Esophagus muscularis mucosa (tissue), 4 donors: ENCODE data around the gene PRDM16.

ENCODE experiments used
- EP300 ChIP-seq: sonication (generic); formaldehyde crosslinking; IDR thresholded peaks from one replicate; pipeline ENCODE4 v1.6.1; 2017; ENCODE audit warnings: antibody characterized with exemption
- POLR2A ChIP-seq: fragments of 450-650 bp; IDR thresholded peaks from one replicate; pipeline ENCODE4 v1.6.1; 2017; ENCODE audit warnings: antibody characterized with exemption, moderate library complexity, mild to moderate bottlenecking, low read depth
- TF ChIP-seq, protein P1 (sequence below), 3 experiments: fragments of 200-600 bp in 2 of 3; fragments of 450-650 bp in 1 of 3; sonication (generic) in 2 of 3; IDR thresholded peaks; one replicate each; pipeline ENCODE4 v1.5.1; 2017 to 2019; ENCODE audit warnings: antibody characterized with exemption in 3 of 3, mild to moderate bottlenecking in 2 of 3, moderate library complexity in 1 of 3

DNA sequence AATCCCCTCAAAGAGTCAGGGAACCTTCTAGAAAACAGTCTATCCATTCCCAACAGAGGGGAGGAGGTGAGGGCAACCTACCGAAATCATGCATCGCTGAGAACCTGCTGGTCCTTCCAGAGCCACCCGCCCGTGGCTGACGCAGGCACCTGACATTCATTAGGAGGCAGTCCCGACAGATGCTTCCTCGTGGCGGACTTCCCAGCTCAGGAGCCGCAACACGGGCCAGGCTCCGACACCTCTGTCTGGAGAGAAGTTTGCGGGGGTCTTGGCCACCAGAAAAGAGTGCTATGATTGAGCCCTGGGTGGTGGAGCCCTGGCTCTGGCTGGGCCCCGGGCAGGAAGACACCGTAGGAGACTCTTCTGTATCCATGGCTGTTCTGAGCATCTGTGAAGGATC is 299.1 kb downstream of the PRDM16 start:
- TF ChIP-seq, protein P1, sequence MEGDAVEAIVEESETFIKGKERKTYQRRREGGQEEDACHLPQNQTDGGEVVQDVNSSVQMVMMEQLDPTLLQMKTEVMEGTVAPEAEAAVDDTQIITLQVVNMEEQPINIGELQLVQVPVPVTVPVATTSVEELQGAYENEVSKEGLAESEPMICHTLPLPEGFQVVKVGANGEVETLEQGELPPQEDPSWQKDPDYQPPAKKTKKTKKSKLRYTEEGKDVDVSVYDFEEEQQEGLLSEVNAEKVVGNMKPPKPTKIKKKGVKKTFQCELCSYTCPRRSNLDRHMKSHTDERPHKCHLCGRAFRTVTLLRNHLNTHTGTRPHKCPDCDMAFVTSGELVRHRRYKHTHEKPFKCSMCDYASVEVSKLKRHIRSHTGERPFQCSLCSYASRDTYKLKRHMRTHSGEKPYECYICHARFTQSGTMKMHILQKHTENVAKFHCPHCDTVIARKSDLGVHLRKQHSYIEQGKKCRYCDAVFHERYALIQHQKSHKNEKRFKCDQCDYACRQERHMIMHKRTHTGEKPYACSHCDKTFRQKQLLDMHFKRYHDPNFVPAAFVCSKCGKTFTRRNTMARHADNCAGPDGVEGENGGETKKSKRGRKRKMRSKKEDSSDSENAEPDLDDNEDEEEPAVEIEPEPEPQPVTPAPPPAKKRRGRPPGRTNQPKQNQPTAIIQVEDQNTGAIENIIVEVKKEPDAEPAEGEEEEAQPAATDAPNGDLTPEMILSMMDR (IDR thresholded peaks at IDR 0.05), result no peak
- TF ChIP-seq POLR2A, result no peak
- TF ChIP-seq EP300, result no peak
